Esophagus muscularis mucosa (tissue), 3 donors: Measurements from ENCODE around the gene PLCB2.
A peak's percentile ranks its signal among the peaks of the same experiment; 100 is the strongest.

Experiments
- CTCF ChIP-seq, 3 experiments: fragments of 200-600 bp in 2 of 3; fragments of 450-650 bp in 1 of 3; sonication (generic) in 2 of 3; IDR thresholded peaks; one replicate each; pipeline ENCODE4 v1.5.1; 2017 to 2019; ENCODE audit warnings: antibody characterized with exemption in 3 of 3, mild to moderate bottlenecking in 2 of 3, moderate library complexity in 1 of 3
- POLR2A ChIP-seq: fragments of 450-650 bp; IDR thresholded peaks from one replicate; pipeline ENCODE4 v1.6.1; 2017; ENCODE audit warnings: antibody characterized with exemption, moderate library complexity, mild to moderate bottlenecking, low read depth
- POLR2AphosphoS5 ChIP-seq, 2 donors: sonication (generic); formaldehyde crosslinking; IDR thresholded peaks; one replicate each; pipeline ENCODE4 v1.6.1; 2017; ENCODE audit warnings: antibody characterized with exemption in 2 of 2

DNA sequence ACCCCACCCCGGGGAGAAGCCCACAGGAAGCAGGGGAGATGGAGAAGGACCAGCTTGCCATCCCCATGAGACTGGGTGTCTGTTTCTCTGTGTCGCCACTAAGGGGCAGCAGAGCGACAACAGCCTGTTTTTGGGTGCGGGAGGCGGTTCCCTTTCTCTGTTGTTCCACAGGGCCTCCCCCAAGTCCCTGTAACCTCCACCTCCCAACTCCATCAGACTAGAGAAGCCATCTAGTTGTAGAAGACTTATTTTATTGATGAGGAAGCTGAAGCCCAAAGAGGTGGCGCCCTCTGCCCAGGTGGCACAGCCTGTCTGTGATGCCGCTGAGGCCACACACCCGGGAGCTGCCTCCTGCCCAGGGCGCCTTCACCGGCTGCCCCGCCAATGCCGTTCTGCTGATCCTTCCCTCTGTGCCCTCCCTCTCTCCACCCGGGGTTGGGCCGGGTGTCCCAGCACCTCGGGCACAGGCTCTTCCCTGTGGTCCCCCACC is 36.9 kb upstream of the PLCB2 start:
- TF ChIP-seq CTCF (IDR thresholded peaks at IDR 0.05) (peak; percentile 66 to 85 (median 80)), POLR2AphosphoS5 (IDR thresholded peaks at IDR 0.05) (peak in 1 of 2 donors; percentile 32), POLR2A (no peak)
